Stimulated activated CD4-positive, alpha-beta T cell treated with anti-CD3 and anti-CD28 coated beads, TNF-alpha, amount 100 ng/mL, for 4 hours (primary cell): ENCODE results near the gene AMOT.

Source experiments
- DNase-seq, 3 experiments: peaks; one replicate each; pipeline ENCODE4 v3.0.0-alpha.2; 2020; ENCODE audit warnings: low read depth in 3 of 3

AMOT gene

DNA sequence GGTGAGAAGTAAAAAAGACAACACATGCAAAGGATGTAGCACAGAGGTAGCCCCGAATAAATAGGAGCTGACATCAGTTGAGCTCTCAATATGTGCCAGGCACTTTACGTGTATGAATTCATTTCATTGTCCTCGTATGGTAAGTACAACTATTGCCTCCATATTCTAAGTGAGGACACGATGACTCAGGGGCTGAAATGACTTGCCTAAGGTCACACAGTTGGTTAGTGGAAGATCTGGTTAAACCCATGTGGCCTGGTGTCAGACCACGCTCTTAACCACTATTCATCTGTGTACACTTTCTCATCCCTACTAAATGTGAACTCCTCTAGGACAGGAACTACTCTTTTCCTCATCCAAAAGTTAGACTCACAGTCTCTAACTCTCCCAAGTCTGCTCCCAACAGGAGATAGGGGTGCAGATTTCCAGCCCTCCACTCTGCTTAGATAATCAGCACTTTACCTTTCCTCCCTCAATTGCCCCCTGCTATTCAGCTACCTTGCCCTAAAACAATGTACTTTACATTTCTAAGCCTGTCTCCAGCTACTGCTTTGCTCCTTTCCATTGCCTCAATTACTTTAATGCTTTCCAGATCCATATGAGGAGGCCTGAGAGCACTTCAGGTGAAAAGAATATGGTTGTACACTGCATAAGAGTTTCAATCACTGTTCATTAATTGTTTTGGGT lies 102.1 kb downstream of the AMOT start:
- DNase-seq: no peak

DNA sequence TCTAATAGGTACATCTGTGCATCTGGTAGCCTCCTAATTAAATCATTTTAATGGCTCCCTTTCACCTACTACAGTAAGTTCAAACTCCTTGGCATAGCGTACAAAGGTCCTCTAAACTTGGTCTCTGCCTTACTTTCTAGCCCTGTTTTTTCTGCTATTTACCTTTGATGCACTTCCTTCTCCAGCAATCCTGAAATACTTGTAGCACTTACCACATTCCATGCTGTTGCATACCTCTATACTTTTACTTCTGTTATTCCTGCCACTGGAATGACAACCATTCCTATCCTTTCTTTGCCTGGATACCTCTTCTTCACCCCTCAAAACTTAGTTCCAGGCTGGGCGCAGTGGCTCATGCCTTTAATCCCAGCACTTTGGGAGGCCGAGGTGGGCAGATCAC lies 104.3 kb downstream of the AMOT start:
- DNase-seq: no peak

DNA sequence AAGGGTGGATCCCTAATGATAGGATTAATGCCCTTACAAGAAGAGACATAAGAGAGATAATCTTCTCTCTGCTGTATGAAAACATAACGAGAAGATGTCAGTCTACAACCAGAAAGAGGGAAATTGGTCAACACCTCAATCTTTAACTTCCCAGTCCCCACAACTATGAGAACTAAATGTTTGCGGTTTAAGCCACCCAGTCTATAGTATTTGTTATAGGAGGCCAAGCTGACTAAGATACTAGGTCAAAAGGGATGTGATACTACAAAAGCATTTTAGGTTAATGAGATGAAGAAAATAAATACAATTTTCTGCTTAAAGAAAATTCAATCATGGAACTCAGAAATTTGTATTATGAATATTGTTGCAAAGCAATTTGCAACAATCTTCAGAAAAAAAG lies 105.5 kb downstream of the AMOT start:
- DNase-seq: no peak

- no peak for DNase-seq
Measured at GRCh38 chrX:112734290-112734689, 106.3 kb downstream of the AMOT start.

- no peak for DNase-seq
Measured at GRCh38 chrX:112731793-112732192, 108.8 kb downstream of the AMOT start.
